Measurements from ENCODE around the gene CDK4. TPM values are rescaled to one million over a fixed set of nuclear protein-coding genes. Genes with fewer than 3 reads are reported as not detected.

The CDK4 gene
- total and polyA plus RNA-seq, 2 of the 13 experiments (the other 11 are each of a cell fraction or from before 2014, with no cell fraction given), result 191 to 209 TPM

- Histone ChIP-seq H3K36me3 (replicated peaks in 1 of 2; ENCODE audit: control insufficient read depth in 1 of 2, insufficient read depth in 2 of 2, low read length in 2 of 2) (no peaks in the 10 kb centered on the region), H2AFZ (ENCODE audit: low read length) (no peak overlapping the region), H3K9me3 (ENCODE audit: low read length) (no peaks in the 10 kb centered on the region), H3K79me2 (ENCODE audit: insufficient read depth, low read length) (no peaks in the 10 kb centered on the region), H3K4me1 (ENCODE audit: insufficient read depth, low read length) (peaks cover 59% of the 10 kb centered on the region), H3K9ac (ENCODE audit: insufficient read depth, low read depth, low read length) (no peak overlapping the region), H3K27ac (ENCODE audit: extremely low read length, insufficient read depth, low read length) (no peak overlapping the region), H3K4me3 (replicated peaks in 1 of 3; ENCODE audit: insufficient read depth in 1 of 3, low read depth in 2 of 3, low read length in 3 of 3) (no peak overlapping the region), H3K4me2 (ENCODE audit: low read depth, low read length) (no peak overlapping the region), H4K20me1 (ENCODE audit: insufficient read depth, low read length) (no peaks in the 10 kb centered on the region), H3K27me3 (ENCODE audit: control insufficient read depth in 1 of 2, insufficient read depth in 2 of 2, low read length in 2 of 2) (peaks cover 12 to 44% of the 10 kb centered on the region in 2 experiments; a peak in 4 of 5 replicates)
- ATAC-seq (no peak), FAIRE-seq (no peak), DNase-seq (ENCODE audit: low spot score) (no peak)
- BruUV-seq (replicated peaks), result no TSS peak
- POLR2A ChIA-PET, result no interaction called here
- TF ChIP-seq SMAD1 (CRISPR knock-in tag; IDR thresholded peaks at IDR 0.05; ENCODE audit: borderline replicate concordance, low read depth) (no peak), ADNP (CRISPR knock-in tag; IDR thresholded peaks at IDR 0.05) (no peak)
- intact Hi-C loops (cut with micrococcal nuclease; ENCODE audit: unreplicated experiment), result loop anchor here (5.0 kb wide), 2 partner anchors 48 to 158 kb away; partner anchors contain the start of gene OS9
- in situ Hi-C loops (cut with HindIII; ENCODE audit: extremely low pct_ligation_motif_present, low pct_unique_long_range_greater_than_20kb), result no loop called here
- CTCF ChIA-PET (ENCODE audit: low intra/inter-chr PET ratio, low total read pairs), result no interaction called here
- WGBS (ENCODE audit: low lambda C conversion rate), result 3% methylated on average over 2 of the region's 10 CpGs
Observed at GRCh38 chr12:57739914-57740538, 12.1 kb downstream of the CDK4 start.

GRCh38 chr12:57739387-57739786 lies 12.7 kb downstream of the CDK4 start:
- no peaks in the 10 kb centered on the region for H3K79me2 ChIP-seq (ENCODE audit: insufficient read depth, low read length)
- ATAC-seq (no peak), FAIRE-seq (no peak), DNase-seq (ENCODE audit: low spot score) (no peak)
- H3K9me3 ChIP-seq (ENCODE audit: low read length), result no peaks in the 10 kb centered on the region
- no peak overlapping the region for H3K4me3 ChIP-seq (replicated peaks in 1 of 3; ENCODE audit: insufficient read depth in 1 of 3, low read depth in 2 of 3, low read length in 3 of 3)
- no peak overlapping the region for H3K27ac ChIP-seq (ENCODE audit: extremely low read length, insufficient read depth, low read length)
- H3K27me3 ChIP-seq (ENCODE audit: control insufficient read depth in 1 of 2, insufficient read depth in 2 of 2, low read length in 2 of 2), result peaks cover 12 to 44% of the 10 kb centered on the region in 2 experiments; a peak in 4 of 5 replicates
- no peak for TF ChIP-seq BRF2 (CRISPR knock-in tag; IDR thresholded peaks at IDR 0.05)
- TF ChIP-seq ZNF207 (IDR thresholded peaks at IDR 0.05; ENCODE audit: borderline replicate concordance), result no peak
- no peak for TF ChIP-seq NFKBIZ (CRISPR knock-in tag; IDR thresholded peaks at IDR 0.05)
- TF ChIP-seq BHLHE40 (IDR thresholded peaks at IDR 0.05; ENCODE audit: low read length), result no peak
- no peak for TF ChIP-seq MIXL1 (CRISPR knock-in tag; IDR thresholded peaks at IDR 0.05)
- no peak for TF ChIP-seq GATAD2A (CRISPR knock-in tag; IDR thresholded peaks at IDR 0.05)
- TF ChIP-seq KLF15 (CRISPR knock-in tag; IDR thresholded peaks at IDR 0.05; ENCODE audit: borderline replicate concordance), result no peak
- TF ChIP-seq ZNF891 (CRISPR knock-in tag; IDR thresholded peaks at IDR 0.05), result no peak
- TF ChIP-seq ZFP36L2 (CRISPR knock-in tag; IDR thresholded peaks at IDR 0.05), result no peak
- TF ChIP-seq JDP2 (CRISPR knock-in tag; IDR thresholded peaks at IDR 0.05; ENCODE audit: borderline replicate concordance), result no peak
- no peak for TF ChIP-seq ADNP (CRISPR knock-in tag; IDR thresholded peaks at IDR 0.05)
- no peak for TF ChIP-seq REL (CRISPR knock-in tag; conservative IDR thresholded peaks at IDR 0.05)
- TF ChIP-seq MAFG (CRISPR knock-in tag; IDR thresholded peaks at IDR 0.05), result no peak
- TF ChIP-seq E2F2 (CRISPR knock-in tag; IDR thresholded peaks at IDR 0.05; ENCODE audit: borderline replicate concordance), result no peak
- TF ChIP-seq ZNF850 (CRISPR knock-in tag; conservative IDR thresholded peaks at IDR 0.05), result no peak
- no peak for TF ChIP-seq ZBTB3 (CRISPR knock-in tag; IDR thresholded peaks at IDR 0.05; ENCODE audit: borderline replicate concordance, low read depth)
- no peaks in the 10 kb centered on the region for H3K36me3 ChIP-seq (replicated peaks in 1 of 2; ENCODE audit: control insufficient read depth in 1 of 2, insufficient read depth in 2 of 2, low read length in 2 of 2)
- H3K4me2 ChIP-seq (ENCODE audit: low read depth, low read length), result peak overlapping the region; percentile 12; the same call in 1 of the 2 replicates
- BruUV-seq (replicated peaks), result no TSS peak
- 28% methylated on average over 7 of the region's 7 CpGs for WGBS (ENCODE audit: low lambda C conversion rate)
- H3K9ac ChIP-seq (ENCODE audit: insufficient read depth, low read depth, low read length), result no peak overlapping the region
- peaks cover 65% of the 10 kb centered on the region for H3K4me1 ChIP-seq (ENCODE audit: insufficient read depth, low read length)
- intact Hi-C loops (cut with micrococcal nuclease; ENCODE audit: unreplicated experiment), result loop anchor here (5.0 kb wide), 2 partner anchors 47 to 157 kb away; partner anchors contain the start of gene OS9
- CTCF ChIA-PET (ENCODE audit: low intra/inter-chr PET ratio, low total read pairs), result no interaction called here
- H2AFZ ChIP-seq (ENCODE audit: low read length), result no peak overlapping the region
- in situ Hi-C loops (cut with HindIII; ENCODE audit: extremely low pct_ligation_motif_present, low pct_unique_long_range_greater_than_20kb), result no loop called here
- no peaks in the 10 kb centered on the region for H4K20me1 ChIP-seq (ENCODE audit: insufficient read depth, low read length)
- POLR2A ChIA-PET, result no interaction called here
